ENCODE results near the gene TASOR2. TPM values are rescaled to one million over a fixed set of nuclear protein-coding genes. Genes with fewer than 3 reads are reported as not detected.
A peak's percentile ranks its signal among the peaks of the same experiment; 100 is the strongest.

Gene TASOR2
- total and polyA plus RNA-seq, 2 donors from 2014 or later = 3.9 to 58.8 TPM

DNA sequence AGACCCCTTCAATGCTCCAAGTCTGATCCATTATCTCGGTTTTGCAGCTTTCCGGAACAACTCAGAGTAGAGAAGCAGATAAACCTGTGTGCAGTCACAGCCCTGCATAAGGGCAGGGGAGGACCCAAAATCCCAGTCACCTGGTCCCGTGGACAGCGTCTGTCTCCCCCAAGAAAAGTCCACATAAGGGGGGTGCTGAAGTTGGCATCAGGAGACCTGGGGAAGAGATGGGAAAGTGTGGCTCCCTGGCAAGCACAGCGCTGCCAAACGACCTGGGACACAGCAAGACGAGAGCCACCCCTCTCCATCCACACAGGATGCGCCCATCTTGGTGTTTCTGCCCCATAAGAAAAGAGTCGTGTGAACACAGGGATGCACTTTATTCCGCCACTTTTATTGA is 46.1 kb upstream of the TASOR2 start:
- no peak overlapping the region for H3K27ac ChIP-seq (ENCODE audit: low read depth in 2 of 2, low read length in 2 of 2)
- FAIRE-seq = no peak
- no peaks in the 10 kb centered on the region for H3K27me3 ChIP-seq (ENCODE audit: control insufficient read depth, insufficient read depth, low read length)
- no peaks in the 10 kb centered on the region for H3K4me1 ChIP-seq (ENCODE audit: control insufficient read depth in 2 of 3, insufficient read depth in 2 of 3, low read depth in 1 of 3, low read length in 3 of 3)
- no peaks in the 10 kb centered on the region for H3K9me3 ChIP-seq (ENCODE audit: control insufficient read depth in 2 of 3, insufficient read depth in 1 of 3, low read length in 3 of 3)
- no peak overlapping the region for H3K9ac ChIP-seq (ENCODE audit: low read length in 3 of 3)
- intact Hi-C loops (cut with DNase I) = no loop called here
- TF ChIP-seq CTCF (IDR thresholded peaks at IDR 0.05; ENCODE audit: borderline replicate concordance, extremely low read depth, insufficient read depth) = no peak
- H3K36me3 ChIP-seq (ENCODE audit: control insufficient read depth in 2 of 3, insufficient read depth in 3 of 3, low read length in 3 of 3) = peaks cover 0 to 40% (median 21%) of the 10 kb centered on the region in 3 donors
- no peak overlapping the region for H3K4me3 ChIP-seq (ENCODE audit: low read length in 3 of 3)
- peak in 1 of 5 donors; percentile 64 for DNase-seq

- Histone ChIP-seq H3K27ac (ENCODE audit: low read depth in 2 of 2, low read length in 2 of 2) (no peak overlapping the region), H3K36me3 (ENCODE audit: control insufficient read depth in 2 of 3, insufficient read depth in 3 of 3, low read length in 3 of 3) (peaks cover 0 to 43% (median 21%) of the 10 kb centered on the region in 3 donors), H3K9ac (ENCODE audit: low read length in 3 of 3) (no peak overlapping the region), H3K4me3 (ENCODE audit: low read length in 3 of 3) (no peak overlapping the region), H3K27me3 (ENCODE audit: control insufficient read depth, insufficient read depth, low read length) (no peaks in the 10 kb centered on the region), H3K9me3 (ENCODE audit: control insufficient read depth in 2 of 3, insufficient read depth in 1 of 3, low read length in 3 of 3) (no peaks in the 10 kb centered on the region), H3K4me1 (ENCODE audit: control insufficient read depth in 2 of 3, insufficient read depth in 2 of 3, low read depth in 1 of 3, low read length in 3 of 3) (peaks cover 0 to 4% (median 0%) of the 10 kb centered on the region in 3 donors)
- no peak for TF ChIP-seq CTCF (IDR thresholded peaks at IDR 0.05; ENCODE audit: borderline replicate concordance, extremely low read depth, insufficient read depth)
- no peak for FAIRE-seq
- intact Hi-C loops (cut with DNase I) = no loop called here
- peak in 1 of 5 donors; percentile 63 for DNase-seq
These were observed 45.6 kb upstream of the TASOR2 start for GRCh38 chr10:5639066-5639465.

GRCh38 chr10:5640036-5640435 is 44.6 kb upstream of the TASOR2 start:
- Histone ChIP-seq H3K9ac (ENCODE audit: low read length in 3 of 3) (no peak overlapping the region), H3K27me3 (ENCODE audit: control insufficient read depth, insufficient read depth, low read length) (no peaks in the 10 kb centered on the region), H3K4me1 (ENCODE audit: control insufficient read depth in 2 of 3, insufficient read depth in 2 of 3, low read depth in 1 of 3, low read length in 3 of 3) (peaks cover 0 to 8% (median 0%) of the 10 kb centered on the region in 3 donors), H3K36me3 (ENCODE audit: control insufficient read depth in 2 of 3, insufficient read depth in 3 of 3, low read length in 3 of 3) (peaks cover 0 to 45% (median 23%) of the 10 kb centered on the region in 3 donors), H3K9me3 (ENCODE audit: control insufficient read depth in 2 of 3, insufficient read depth in 1 of 3, low read length in 3 of 3) (no peaks in the 10 kb centered on the region), H3K4me3 (ENCODE audit: low read length in 3 of 3) (no peak overlapping the region), H3K27ac (ENCODE audit: low read depth in 2 of 2, low read length in 2 of 2) (no peak overlapping the region)
- TF ChIP-seq CTCF (IDR thresholded peaks at IDR 0.05; ENCODE audit: borderline replicate concordance, extremely low read depth, insufficient read depth) = no peak
- DNase-seq (peak in 1 of 5 donors; percentile 43), FAIRE-seq (no peak)
- intact Hi-C loops (cut with DNase I) = no loop called here

GRCh38 chr10:5640501-5640900 is 44.1 kb upstream of the TASOR2 start:
- Histone ChIP-seq H3K4me3 (ENCODE audit: low read length in 3 of 3) (no peak overlapping the region), H3K9me3 (ENCODE audit: control insufficient read depth in 2 of 3, insufficient read depth in 1 of 3, low read length in 3 of 3) (no peaks in the 10 kb centered on the region), H3K4me1 (ENCODE audit: control insufficient read depth in 2 of 3, insufficient read depth in 2 of 3, low read depth in 1 of 3, low read length in 3 of 3) (peaks cover 0 to 10% (median under 1%) of the 10 kb centered on the region in 3 donors), H3K36me3 (ENCODE audit: control insufficient read depth in 2 of 3, insufficient read depth in 3 of 3, low read length in 3 of 3) (peaks cover 0 to 45% (median 23%) of the 10 kb centered on the region in 3 donors), H3K27me3 (ENCODE audit: control insufficient read depth, insufficient read depth, low read length) (no peaks in the 10 kb centered on the region), H3K9ac (ENCODE audit: low read length in 3 of 3) (no peak overlapping the region), H3K27ac (ENCODE audit: low read depth in 2 of 2, low read length in 2 of 2) (no peak overlapping the region)
- DNase-seq (peak in 1 of 5 donors; percentile 59), FAIRE-seq (no peak)
- TF ChIP-seq CTCF (IDR thresholded peaks at IDR 0.05; ENCODE audit: borderline replicate concordance, extremely low read depth, insufficient read depth) = no peak
- intact Hi-C loops (cut with DNase I) = no loop called here

Data from kidney (tissue), 14 donors.